Lower lobe of right lung (tissue), 2 donors: ENCODE measurements around the gene SELP. TPM values are rescaled to one million over a fixed set of nuclear protein-coding genes. Genes with fewer than 3 reads are reported as not detected.

Experiments
- ATAC-seq, 2 donors: fragments of 200-7000 bp; cut with Tn5 transposase; one replicate each; pipeline ENCODE4 v1.9.1; 2020 to 2022; ENCODE audit warnings: mild to moderate bottlenecking in 2 of 2, moderate library complexity in 2 of 2
- DNase-seq: peaks from one replicate; pipeline ENCODE4 v3.0.0-alpha.2; 2020
- H3K27ac ChIP-seq: fragments of 200-600 bp; one replicate; pipeline ENCODE4 v1.8.0; 2022
- H3K27me3 ChIP-seq: fragments of 200-600 bp; one replicate; pipeline ENCODE4 v1.8.0; 2022; ENCODE audit warnings: low read depth
- H3K36me3 ChIP-seq: fragments of 200-600 bp; one replicate; pipeline ENCODE4 v1.8.0; 2022; ENCODE audit warnings: mild to moderate bottlenecking
- H3K4me1 ChIP-seq: fragments of 200-600 bp; one replicate; pipeline ENCODE4 v1.8.0; 2022
- H3K4me3 ChIP-seq: fragments of 200-600 bp; one replicate; pipeline ENCODE4 v1.8.0; 2022; ENCODE audit warnings: mild to moderate bottlenecking
- H3K9me3 ChIP-seq: fragments of 200-600 bp; one replicate; pipeline ENCODE4 v1.8.0; 2022
- intact Hi-C: fragments of 100-400 bp; cut with DNase I; formaldehyde crosslinking; loops from one replicate; pipeline ENCODE4 v1.11.0; 2022
- total RNA-seq: library from RNA; stranded (reverse); fragmentation: NEBNext Ultra II Directional; extraction: Animal tissue kit (Norgen Biotek cat#: 25700); gene quantifications from one replicate; pipeline ENCODE4 v1.2.1, GENCODE V29; 2021
- TF ChIP-seq, protein P1 (sequence below): fragments of 200-600 bp; IDR thresholded peaks from one replicate; pipeline ENCODE4 v1.8.0; 2022; ENCODE audit warnings: antibody characterized with exemption, mild to moderate bottlenecking
- donor health status: DM: no; HTN: yes; CAD: no; lungs with severe emphysema.

The SELP gene
- total RNA-seq, 1 donor from 2014 or later, result 21.4 TPM

DNA sequence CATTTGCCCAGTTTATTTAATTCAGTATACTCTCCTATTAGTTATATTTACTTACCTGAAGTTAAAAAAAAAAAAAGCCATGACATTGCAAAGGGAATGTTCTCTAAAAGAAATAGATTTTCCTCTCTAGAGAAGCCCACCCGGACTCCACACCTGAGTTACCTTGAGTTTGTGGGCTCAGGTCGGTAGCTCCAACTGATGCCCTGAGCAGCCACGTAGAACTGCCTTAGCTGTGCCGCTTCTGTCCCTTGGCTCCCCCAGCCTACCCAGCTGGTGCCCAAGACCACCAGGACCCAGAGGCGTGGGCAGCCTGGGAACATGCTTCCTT is 43.9 kb downstream of the SELP start:
- TF ChIP-seq, protein P1, sequence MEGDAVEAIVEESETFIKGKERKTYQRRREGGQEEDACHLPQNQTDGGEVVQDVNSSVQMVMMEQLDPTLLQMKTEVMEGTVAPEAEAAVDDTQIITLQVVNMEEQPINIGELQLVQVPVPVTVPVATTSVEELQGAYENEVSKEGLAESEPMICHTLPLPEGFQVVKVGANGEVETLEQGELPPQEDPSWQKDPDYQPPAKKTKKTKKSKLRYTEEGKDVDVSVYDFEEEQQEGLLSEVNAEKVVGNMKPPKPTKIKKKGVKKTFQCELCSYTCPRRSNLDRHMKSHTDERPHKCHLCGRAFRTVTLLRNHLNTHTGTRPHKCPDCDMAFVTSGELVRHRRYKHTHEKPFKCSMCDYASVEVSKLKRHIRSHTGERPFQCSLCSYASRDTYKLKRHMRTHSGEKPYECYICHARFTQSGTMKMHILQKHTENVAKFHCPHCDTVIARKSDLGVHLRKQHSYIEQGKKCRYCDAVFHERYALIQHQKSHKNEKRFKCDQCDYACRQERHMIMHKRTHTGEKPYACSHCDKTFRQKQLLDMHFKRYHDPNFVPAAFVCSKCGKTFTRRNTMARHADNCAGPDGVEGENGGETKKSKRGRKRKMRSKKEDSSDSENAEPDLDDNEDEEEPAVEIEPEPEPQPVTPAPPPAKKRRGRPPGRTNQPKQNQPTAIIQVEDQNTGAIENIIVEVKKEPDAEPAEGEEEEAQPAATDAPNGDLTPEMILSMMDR, result no peak
- Histone ChIP-seq H3K36me3 (no peaks in the 10 kb centered on the region), H3K9me3 (no peaks in the 10 kb centered on the region), H3K27me3 (no peaks in the 10 kb centered on the region), H3K27ac (no peak overlapping the region), H3K4me3 (peak overlapping the region; percentile 34), H3K4me1 (peaks cover 14% of the 10 kb centered on the region)
- ATAC-seq, result no peak
- intact Hi-C loops, result no loop called here
- DNase-seq, result no peak

DNA sequence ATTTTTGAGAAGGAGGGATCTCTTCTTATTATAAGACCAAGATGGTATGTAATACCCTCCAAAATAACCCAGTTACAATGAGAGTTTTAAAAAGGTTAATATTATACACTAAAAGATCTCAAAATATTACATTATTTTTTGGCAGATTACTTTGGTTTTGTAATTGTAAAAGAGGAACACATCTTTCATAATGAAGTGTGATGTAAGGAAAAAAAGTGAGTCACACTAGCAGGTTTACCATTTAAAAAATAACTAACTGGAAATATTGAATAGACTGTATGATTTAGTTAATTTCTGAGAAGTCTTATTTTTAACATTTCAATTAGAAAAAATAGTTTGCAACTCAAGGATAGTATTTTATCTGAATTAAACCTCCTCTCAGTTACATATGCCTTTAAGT is 44.7 kb downstream of the SELP start:
- H3K4me1 ChIP-seq, result peaks cover 14% of the 10 kb centered on the region
- H3K27me3 ChIP-seq, result no peaks in the 10 kb centered on the region
- H3K9me3 ChIP-seq, result no peaks in the 10 kb centered on the region
- no peak overlapping the region for H3K4me3 ChIP-seq
- DNase-seq (no peak), ATAC-seq (no peak)
- intact Hi-C loops, result no loop called here
- TF ChIP-seq, protein P1, result no peak
- no peaks in the 10 kb centered on the region for H3K36me3 ChIP-seq
- H3K27ac ChIP-seq, result no peak overlapping the region

DNA sequence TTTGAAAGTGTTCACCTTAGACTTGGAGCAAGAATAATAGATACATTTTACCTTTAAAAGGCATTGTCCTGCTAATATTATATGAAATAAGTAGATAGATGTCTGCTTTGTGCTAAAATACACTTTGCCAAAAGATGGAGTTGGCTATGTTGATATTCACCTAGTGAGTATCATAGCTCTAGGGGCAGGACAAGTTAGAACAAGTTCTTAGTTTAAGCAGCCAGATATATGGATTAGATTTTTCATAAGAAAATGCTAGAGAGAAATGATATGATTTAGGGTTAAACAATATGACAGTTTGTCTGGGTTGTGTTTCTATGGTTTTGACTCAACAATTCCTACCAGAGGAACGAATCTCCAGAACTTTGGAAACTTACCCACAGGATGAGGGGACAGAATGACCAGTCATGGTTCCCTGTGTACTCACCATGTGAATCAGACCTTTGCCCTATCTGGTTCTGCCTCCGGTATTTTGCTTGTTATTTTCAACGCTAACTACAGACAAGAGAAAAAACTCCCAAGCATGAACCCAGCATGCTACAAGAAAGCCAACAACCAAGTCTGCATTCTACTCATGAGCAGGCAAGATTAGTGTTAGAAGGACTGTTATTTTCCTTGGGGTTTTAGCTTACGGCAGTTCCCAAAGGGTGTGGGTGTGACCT is 45.3 kb downstream of the SELP start:
- peaks cover 14% of the 10 kb centered on the region for H3K4me1 ChIP-seq
- intact Hi-C loops, result no loop called here
- H3K4me3 ChIP-seq, result no peak overlapping the region
- H3K27me3 ChIP-seq, result no peaks in the 10 kb centered on the region
- H3K36me3 ChIP-seq, result no peaks in the 10 kb centered on the region
- no peak for DNase-seq
- TF ChIP-seq, protein P1, result no peak
- ATAC-seq, result peak in 1 of 2 donors; percentile 23
- H3K27ac ChIP-seq, result no peak overlapping the region
- H3K9me3 ChIP-seq, result no peaks in the 10 kb centered on the region

DNA sequence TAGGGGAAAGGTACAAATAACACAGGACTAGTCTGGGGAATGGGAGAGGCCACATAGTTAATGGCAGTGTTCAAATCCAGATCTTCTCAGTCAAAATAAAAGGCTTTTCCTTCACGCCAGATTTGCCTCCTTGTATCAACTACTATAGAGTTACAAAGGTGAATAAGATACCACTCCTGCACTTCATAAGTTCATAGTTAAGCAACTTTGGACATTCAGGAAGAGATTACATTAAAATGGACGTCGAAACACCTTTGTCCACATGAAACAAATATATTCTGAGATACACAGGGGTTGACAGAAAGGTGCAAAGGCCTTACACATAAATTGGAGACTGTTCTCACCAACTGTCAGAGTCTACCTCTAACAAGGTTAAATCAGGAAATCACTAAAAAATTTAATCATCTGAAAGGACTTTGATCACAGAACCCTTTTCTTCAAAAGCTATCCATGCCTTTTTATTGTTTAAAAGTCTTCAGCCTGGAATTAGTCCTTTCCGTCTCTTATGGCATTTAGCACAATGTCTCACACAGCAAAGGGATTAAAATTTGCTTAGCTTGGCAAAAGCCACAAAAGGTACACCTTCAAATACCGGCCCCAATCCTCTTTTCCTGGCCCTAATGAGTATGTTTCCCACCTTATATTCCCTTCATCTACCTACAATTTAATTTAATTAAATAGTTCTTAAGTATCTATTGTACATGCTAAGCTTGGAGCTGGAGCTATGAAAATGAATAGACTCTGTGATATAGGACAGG is 51.8 kb downstream of the SELP start:
- no peaks in the 10 kb centered on the region for H3K4me1 ChIP-seq
- no peak for DNase-seq
- TF ChIP-seq, protein P1, result no peak
- no peak overlapping the region for H3K27ac ChIP-seq
- H3K9me3 ChIP-seq, result no peaks in the 10 kb centered on the region
- no peak for ATAC-seq
- no peaks in the 10 kb centered on the region for H3K36me3 ChIP-seq
- H3K4me3 ChIP-seq, result no peak overlapping the region
- intact Hi-C loops, result no loop called here
- H3K27me3 ChIP-seq, result no peaks in the 10 kb centered on the region

DNA sequence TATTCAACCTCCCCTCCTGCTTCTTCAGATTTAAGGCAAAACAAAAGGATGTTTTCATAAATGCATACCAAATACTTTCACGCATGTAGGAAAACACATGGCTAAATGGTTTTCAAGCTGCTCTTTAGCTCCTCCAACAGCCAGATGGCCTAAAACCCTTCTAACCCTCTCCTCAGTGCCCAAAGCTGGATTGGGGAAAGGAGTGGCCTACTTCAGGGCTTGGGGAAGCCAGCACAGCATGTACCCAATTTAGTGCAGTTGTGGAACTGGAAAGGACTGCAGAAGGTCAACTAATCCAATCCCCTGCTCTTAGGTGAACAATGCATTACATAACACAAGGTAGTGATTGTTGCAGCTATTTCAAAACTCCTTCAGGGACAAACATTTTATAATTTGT is 53.0 kb downstream of the SELP start:
- H3K36me3 ChIP-seq, result no peaks in the 10 kb centered on the region
- no peak overlapping the region for H3K4me3 ChIP-seq
- H3K27ac ChIP-seq, result no peak overlapping the region
- TF ChIP-seq, protein P1, result no peak
- no peaks in the 10 kb centered on the region for H3K9me3 ChIP-seq
- no peaks in the 10 kb centered on the region for H3K27me3 ChIP-seq
- no peaks in the 10 kb centered on the region for H3K4me1 ChIP-seq
- ATAC-seq, result no peak
- intact Hi-C loops, result no loop called here
- no peak for DNase-seq
